M059J (cell line): Measurements from ENCODE around the gene NUDT1. TPM values are rescaled to one million over a fixed set of nuclear protein-coding genes. Genes with fewer than 3 reads are reported as not detected.

Experiments used
- DNase-seq: peaks from one replicate; pipeline ENCODE4 v3.0.0-alpha.2; 2012; ENCODE audit warnings: low read depth
- total RNA-seq: library from RNA; depleted of rRNA; stranded (reverse); fragments of >200 nt; shearing (Covaris generic); gene quantifications from 2 replicates; pipeline ENCODE4 v1.2.3, GENCODE V29; 2014

Gene NUDT1
- total RNA-seq, 1 experiment from 2014 or later = 47.0 TPM

DNA sequence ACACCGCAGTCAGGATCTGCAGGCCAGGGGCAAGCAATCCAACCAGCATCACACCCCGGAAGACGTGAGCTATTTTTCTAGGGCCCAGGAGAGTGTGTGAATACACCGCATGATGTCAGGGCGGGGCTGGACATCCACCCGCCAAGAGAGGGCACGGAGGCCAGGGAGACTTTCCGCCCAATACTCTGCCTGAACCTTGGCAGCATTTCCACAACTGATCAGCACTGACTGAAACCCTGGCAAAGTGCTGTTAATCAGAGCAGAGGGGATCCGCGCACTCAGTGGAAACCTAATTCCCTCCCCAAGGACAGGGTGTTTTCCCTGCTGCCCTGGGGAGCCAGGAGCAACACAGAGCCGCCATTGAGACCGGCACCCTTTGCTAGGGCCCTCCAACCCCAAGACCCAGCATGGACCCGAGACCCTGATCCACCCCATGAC, 17.5 kb upstream of the NUDT1 start:
- DNase-seq = no peak

DNA sequence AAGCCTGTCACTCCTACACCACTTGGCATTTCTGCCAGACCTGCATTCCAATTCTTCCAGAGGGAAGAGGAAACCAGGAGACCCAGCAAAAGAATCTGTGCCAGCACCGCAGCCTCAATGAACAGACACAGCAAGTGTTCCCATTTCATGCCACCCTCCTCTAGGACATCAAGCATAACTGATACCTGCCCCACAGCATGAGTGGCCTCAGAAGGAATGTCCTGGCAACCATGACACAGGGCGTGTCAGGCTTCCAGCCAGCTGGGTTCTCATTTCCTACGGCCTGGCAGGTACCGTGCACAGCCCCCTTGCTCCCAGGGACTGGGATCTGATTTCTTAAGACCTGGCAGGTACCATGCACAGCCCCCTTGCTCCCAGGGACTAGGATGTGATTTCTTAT, 17.1 kb upstream of the NUDT1 start:
- DNase-seq = no peak

- DNase-seq = no peak
Observed at GRCh38 chr7:2225336-2225735, 16.7 kb upstream of the NUDT1 start.

GRCh38 chr7:2225830-2226229, 16.2 kb upstream of the NUDT1 start:
- DNase-seq = no peak

- no peak for DNase-seq
Observed at GRCh38 chr7:2227699-2228098, 14.3 kb upstream of the NUDT1 start.

DNA sequence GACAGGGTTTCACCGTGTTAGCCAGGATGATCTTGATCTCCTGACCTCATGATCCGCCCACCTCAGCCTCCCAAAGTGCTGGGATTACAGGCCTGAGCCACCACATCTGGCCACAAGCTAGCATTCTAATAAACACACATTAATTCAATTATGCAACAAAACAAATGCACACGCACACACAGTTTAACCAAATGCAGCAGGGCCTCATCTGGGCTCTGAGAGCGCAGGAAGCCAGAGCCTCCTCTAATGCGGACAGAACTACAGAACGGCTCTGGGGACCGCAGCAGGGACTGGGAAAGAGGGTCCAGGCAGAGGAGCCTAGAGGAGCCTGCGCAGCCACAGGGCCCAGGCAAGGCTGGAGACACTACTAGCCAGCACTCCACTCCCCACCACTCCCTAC, 13.1 kb upstream of the NUDT1 start:
- no peak for DNase-seq

- no peak for DNase-seq
Observed at GRCh38 chr7:2229467-2229866, 12.6 kb upstream of the NUDT1 start.

GRCh38 chr7:2230226-2230625, 11.8 kb upstream of the NUDT1 start:
- DNase-seq = no peak

DNA sequence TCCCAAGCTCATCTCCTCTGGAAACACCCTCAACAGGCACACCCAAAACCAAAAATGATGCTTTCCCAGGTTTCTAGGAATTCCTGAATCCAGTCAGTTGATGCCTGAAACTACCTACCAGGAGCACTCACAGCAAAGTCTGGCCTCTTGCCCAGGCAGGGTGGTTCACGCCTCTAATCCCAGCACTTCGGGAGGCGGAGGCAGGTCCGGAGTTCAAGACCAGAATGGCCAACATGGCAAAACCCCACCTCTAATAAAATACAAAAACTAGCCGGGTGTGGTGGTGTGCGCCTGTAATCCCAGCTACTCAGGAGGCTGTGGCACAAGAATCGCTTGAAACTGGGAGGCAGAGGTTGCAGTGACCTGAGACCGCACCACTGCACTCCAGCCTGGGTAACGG, 11.1 kb upstream of the NUDT1 start:
- DNase-seq = no peak

DNA sequence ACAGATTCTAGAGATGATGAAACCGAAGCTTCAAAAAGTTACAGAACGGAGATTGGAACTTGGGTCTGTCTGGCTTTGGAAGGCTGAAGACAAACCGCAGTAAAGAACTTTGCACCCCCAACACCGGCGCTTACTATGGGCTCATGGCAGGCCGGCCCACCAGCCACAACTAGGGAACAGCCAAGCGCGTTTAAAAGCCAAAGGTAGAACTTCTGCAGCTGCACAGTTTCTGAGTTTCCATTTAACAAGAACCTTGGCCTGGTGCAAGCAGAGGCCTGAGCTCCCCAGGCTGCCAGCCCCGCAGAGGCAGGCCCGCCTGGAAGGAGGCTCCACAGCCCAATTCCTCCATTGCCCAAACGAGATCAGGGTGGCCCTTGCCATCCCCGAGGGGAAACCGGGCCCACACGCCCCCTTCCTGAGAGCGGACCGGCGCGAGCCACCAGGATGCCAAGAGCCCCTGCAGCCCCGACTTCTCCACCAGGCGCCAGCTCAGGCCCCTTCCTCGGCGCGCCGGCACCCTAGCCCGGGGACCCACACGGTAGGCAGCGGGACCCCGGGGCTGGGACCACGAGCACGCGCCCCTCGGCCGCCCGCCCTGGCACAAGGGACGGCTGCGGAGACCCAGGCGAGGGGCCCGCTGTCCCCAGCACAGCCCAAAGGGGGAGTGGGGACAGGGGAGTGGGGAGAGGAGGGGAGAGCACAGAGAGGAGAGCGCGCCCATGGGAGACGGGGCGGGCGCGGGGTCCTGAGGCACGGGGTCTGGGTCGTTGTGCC, 9.8 kb upstream of the NUDT1 start:
- DNase-seq = peak; percentile 24

DNA sequence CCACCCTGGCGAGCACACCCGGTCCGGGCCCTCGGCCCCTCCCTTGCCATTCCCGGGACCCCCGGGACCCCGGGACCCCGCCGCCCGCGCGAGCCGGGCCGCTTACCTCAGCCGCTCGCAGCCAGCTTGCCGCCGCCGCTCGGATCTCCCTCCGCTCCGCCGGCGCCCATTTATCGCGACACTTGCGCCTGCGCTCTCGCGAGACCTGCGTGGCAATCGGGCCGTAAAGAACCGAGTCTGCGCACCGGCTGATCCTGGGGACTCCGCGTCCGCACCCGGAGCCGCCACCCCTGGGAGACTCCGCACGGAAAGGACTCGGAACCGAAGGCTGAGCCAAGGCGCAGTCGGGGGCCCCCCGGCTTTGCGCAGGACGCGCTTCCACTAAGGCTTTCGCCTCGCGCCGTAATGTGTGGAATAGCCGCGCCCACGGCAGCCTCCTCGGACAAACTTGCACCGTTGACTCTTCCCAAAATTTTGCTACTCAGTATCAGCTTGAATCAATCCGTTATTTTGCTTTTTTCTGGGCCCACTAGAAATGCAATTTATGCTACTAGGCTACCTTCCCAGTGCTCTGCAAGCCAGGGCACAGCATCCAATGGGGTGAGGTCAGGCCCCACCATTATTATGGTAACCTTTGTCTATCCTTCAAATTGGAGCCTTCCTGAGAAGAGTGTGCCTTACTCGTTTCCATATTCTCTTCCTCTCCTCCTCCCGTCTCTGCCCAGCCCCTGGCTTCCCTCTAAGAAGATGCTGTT, 9.1 kb upstream of the NUDT1 start, which contains the start of gene MAD1L1:
MAD1L1 (minus strand) TSS at position 180 of the 755 bp plus-strand sequence. CDS start 2,812 bp downstream, outside the sequence.
- DNase-seq = peak; percentile 91

DNA sequence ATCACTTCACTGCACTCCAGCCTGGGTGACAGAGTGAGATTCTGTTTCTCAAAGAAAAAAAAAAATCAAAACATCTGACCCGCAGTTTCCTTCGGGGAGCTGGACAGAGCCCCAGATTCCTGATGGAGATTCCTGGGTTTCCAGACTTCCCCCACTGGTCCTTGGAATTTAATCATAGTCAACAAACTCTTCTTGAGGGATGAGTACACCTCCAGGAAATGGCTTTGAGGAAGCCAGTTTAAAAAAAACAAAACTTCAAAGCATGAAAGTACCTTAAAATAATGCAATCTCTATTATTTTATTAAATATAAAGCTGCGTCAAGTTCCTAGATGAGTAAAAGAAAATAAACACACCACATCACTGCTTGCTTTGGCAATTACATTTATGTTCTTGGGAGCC, 8.1 kb upstream of the NUDT1 start:
- peak; percentile 23 for DNase-seq

DNA sequence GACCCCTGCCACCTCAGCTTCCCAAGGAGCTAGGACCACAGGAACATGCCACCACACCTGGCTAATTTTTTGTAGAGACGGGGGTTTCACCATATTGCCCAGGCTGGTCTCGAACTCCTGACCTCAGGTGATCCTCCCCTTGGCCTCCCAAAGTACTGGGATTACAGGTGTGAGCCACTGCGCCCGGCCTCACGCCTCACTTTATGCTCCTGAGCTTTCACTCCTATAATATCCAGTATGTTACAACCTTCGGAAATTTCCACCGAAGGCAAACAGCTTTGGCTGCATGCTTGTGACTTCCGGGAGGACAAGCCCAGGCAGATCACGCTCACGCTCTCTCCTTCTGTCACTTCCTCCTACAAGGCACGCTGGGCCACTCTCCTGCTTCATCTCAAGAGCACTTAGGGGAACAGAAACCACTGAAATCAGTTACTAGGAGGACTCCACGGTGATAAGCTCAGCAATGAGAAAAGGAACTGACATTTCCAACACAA, 4.9 kb upstream of the NUDT1 start:
- DNase-seq = no peak

- no peak for DNase-seq
Observed at GRCh38 chr7:2239242-2239641, 2.8 kb upstream of the NUDT1 start.

DNA sequence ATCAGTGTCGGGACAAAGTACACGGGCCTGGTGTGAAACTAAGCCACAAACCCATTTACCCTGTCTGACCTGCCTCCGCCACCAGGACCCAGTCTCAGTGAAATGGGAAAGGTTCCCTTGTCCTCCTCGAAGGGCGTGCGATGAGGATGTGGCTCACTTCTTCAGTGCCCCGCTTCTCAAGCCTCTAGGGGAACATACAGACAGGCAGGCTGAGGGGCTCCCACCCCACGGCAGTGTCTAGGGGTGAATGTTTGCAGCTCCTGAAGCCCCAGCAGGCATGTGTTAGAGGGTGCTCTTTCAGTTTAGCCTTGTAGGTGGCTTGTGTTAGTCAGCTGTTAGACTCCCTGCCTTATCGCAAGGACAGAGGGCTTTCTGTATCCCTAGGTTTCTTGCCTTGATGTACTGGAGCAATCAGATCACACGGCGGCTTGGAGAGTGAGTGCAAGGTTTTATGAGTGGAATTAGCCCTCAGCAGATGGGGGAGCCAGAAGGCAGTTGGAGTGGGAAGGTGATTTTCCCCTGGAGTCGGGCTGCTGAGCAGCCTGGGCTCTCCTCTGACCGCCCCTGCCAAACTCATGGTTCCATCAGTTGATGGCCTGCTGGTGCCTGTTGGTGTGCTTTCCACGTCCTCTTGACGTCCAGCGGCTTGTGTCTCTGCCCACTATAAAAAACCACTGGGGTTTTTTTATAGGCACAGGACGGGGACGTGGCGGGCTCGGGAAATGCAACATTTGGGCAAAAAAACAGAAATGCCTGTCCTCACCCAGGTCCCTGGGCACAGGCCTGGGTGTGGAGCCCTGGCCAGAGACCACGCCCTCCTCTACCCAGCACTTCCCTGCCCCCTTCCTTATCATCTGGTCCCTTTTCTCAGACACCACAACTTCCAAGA, 759 bp downstream of the NUDT1 start:
- peak; percentile 50 for DNase-seq

DNA sequence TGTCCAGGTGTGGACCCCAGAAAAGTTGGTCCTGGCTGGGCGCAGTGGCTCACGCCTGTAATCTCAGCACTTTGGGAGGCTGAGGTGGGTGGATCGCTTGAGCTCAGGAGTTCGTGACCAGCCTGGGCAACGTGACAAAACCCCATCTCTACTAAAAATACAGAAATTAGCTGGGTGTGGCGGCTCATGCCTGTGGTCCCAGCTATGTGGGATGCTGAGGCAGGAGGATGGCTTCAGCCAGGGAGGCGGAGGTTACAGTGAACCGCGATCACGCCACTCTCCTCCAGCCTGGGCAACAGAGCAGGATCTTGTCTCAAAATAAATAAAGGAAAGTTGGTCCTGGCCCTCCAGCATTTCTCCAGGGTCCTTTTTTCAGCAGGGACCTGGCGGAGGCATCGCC, 1.4 kb downstream of the NUDT1 start:
- DNase-seq = no peak

GRCh38 chr7:2244404-2244995, 2.5 kb downstream of the NUDT1 start:
- DNase-seq = no peak

DNA sequence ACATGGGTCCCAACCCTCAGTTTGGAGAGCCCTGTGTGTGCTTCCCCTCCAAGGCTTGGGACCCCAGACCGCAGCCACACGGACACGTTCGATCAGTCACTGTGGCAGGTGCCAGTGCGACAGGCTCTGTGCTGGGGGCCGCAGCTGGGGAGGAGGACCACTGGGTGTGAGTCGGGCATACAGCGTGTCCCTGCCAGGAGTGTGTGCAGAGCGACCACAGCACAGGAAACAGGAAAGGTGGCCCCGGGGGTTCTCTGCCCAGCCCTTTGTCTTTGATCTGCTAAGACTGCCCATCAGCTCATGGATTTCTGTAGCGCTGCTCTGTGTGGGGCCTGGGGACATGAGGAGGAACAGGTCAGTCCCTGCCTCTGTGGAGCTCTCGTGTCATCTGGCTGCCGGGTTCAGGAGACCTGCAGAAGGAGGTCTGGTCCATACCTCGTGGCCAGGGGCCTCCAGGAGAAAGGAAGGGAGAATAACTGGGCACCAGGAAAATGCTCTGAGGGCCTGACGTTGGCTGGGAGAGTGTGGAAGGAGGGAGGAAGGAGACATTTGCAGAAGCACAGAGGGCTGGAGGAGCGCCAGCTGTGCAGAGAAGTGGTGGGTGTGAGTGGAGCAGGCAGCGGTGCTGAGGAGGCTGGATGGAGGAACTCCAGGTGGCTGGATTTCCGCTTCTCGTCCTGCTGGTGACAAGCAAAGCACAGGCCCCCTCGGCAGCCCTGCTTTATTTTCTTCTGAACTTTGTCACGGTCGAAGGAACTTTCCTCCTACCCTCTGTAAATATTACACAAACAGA, 4.1 kb downstream of the NUDT1 start:
- no peak for DNase-seq

GRCh38 chr7:2247141-2247995, 5.3 kb downstream of the NUDT1 start:
- no peak for DNase-seq
